GM12878 (cell line): ENCODE data around the gene ING1. TPM values are rescaled to one million over a fixed set of nuclear protein-coding genes. Genes with fewer than 3 reads are reported as not detected.

Source experiments
- ASH2L ChIP-seq: fragments of 300-600, 200-600 bp; sonication (generic); IDR thresholded peaks from 2 replicates; pipeline ENCODE4 v1.6.1; 2017; ENCODE audit warnings: low read depth, mild to moderate bottlenecking, borderline replicate concordance
- BACH1 ChIP-seq: fragments of 450-650 bp; IDR thresholded peaks from 2 replicates; pipeline ENCODE4 v1.6.1; 2017; ENCODE audit warnings: mild to moderate bottlenecking, borderline replicate concordance
- CBX3 ChIP-seq: fragments of 200-600 bp; sonication (generic); IDR thresholded peaks from 2 replicates; pipeline ENCODE4 v1.6.1; 2016; ENCODE audit warnings: low read depth, borderline replicate concordance
- DPF2 ChIP-seq: fragments of 450-650 bp; IDR thresholded peaks from 2 replicates; pipeline ENCODE4 v1.6.1; 2017; ENCODE audit warnings: mild to moderate bottlenecking
- MEF2B ChIP-seq: fragments of 450-650 bp; IDR thresholded peaks from 2 replicates; pipeline ENCODE4 v1.6.1; 2018; ENCODE audit warnings: mild to moderate bottlenecking, moderate library complexity; ENCODE audit not compliant: partially characterized antibody, poor library complexity, severe bottlenecking
- MXI1 ChIP-seq: fragments of 150-350 bp; IDR thresholded peaks from 2 replicates; pipeline ENCODE4 v1.6.1; 2011; ENCODE audit warnings: low read depth, mild to moderate bottlenecking, inconsistent platforms, low read length, improper control_type of control experiment
- NR2F1 ChIP-seq: fragments of 450-650 bp; conservative IDR thresholded peaks from 2 replicates; pipeline ENCODE4 v1.6.1; 2017; ENCODE audit warnings: mild to moderate bottlenecking
- POLR2A ChIP-seq: IDR thresholded peaks from 2 replicates; pipeline ENCODE4 v1.6.1; 2011; ENCODE audit warnings: low read depth, mild to moderate bottlenecking, low read length
- SPI1 ChIP-seq: IDR thresholded peaks from 2 replicates; pipeline ENCODE4 v1.6.1; 2011; ENCODE audit warnings: low read depth, mild to moderate bottlenecking, low read length, moderate library complexity, borderline replicate concordance; ENCODE audit not compliant: insufficient read depth
- TBL1XR1 ChIP-seq: IDR thresholded peaks from 2 replicates; pipeline ENCODE4 v1.6.1; 2012; ENCODE audit warnings: low read depth, low read length, improper control_type of control experiment
- YY1 ChIP-seq: IDR thresholded peaks from 2 replicates; pipeline ENCODE4 v1.6.1; 2011; ENCODE audit warnings: low read depth, mild to moderate bottlenecking, low read length
- polyA plus RNA-seq, 11 experiments: library from polyadenylated mRNA; depleted of rRNA in 4 of 11; unstranded in 6 of 11; stranded (reverse) in 5 of 11; fragments of >200 nt; fragmentation: Nextera tagmentation in 4 of 11; fragmentation: Illumina TruSeq in 1 of 11; extraction: Ambion mirVana in 4 of 11; extraction: Trizol in 1 of 11; gene quantifications; 1 replicate in 1 of 11; 2 replicates in 10 of 11; pipeline versions ENCODE4 v1.2.1 to v1.2.3, GENCODE V29; 2011 to 2016; ENCODE audit warnings: inconsistent platforms in 2 of 11, missing spikeins in 2 of 11, low read depth in 1 of 11
- total RNA-seq, 4 experiments: library from RNA; depleted of rRNA in 3 of 4; stranded (reverse); fragments of >200 nt in 3 of 4; fragmentation: Illumina TruSeq in 1 of 4; extraction: Trizol in 1 of 4; gene quantifications; 2 replicates each; pipeline versions ENCODE4 v1.2.1 to v1.2.3, GENCODE V29; 2013 to 2021
- TF ChIP-seq, protein P1 (sequence below): IDR thresholded peaks from 2 replicates; pipeline ENCODE4 v1.6.1; 2011; ENCODE audit warnings: borderline replicate concordance, low read depth, mild to moderate bottlenecking, moderate library complexity, low read length; ENCODE audit not compliant: insufficient read depth, poor library complexity, severe bottlenecking
- TF ChIP-seq, protein P2 (sequence below): fragments of 450-650 bp; formaldehyde crosslinking; IDR thresholded peaks from 2 replicates; pipeline ENCODE4 v1.5.0; 2022; ENCODE audit warnings: mild to moderate bottlenecking, missing genetic modification characterization
- TF ChIP-seq, protein P3 (sequence below): fragments of 450-650 bp; IDR thresholded peaks from 2 replicates; pipeline ENCODE4 v1.6.1; 2017; ENCODE audit warnings: mild to moderate bottlenecking, low read depth, inconsistent platforms; ENCODE audit not compliant: poor library complexity, severe bottlenecking
- TF ChIP-seq, protein P4 (sequence below): fragments of 450-650 bp; IDR thresholded peaks from 2 replicates; pipeline ENCODE4 v1.6.1; 2018; ENCODE audit warnings: borderline replicate concordance, mild to moderate bottlenecking; ENCODE audit not compliant: partially characterized antibody

The ING1 gene
- total and polyA plus RNA-seq, 10 of the 15 experiments (the other 5 are each of a cell fraction or from before 2014, with no cell fraction given) = 1.3 to 20.4 (median 13.1) TPM

DNA sequence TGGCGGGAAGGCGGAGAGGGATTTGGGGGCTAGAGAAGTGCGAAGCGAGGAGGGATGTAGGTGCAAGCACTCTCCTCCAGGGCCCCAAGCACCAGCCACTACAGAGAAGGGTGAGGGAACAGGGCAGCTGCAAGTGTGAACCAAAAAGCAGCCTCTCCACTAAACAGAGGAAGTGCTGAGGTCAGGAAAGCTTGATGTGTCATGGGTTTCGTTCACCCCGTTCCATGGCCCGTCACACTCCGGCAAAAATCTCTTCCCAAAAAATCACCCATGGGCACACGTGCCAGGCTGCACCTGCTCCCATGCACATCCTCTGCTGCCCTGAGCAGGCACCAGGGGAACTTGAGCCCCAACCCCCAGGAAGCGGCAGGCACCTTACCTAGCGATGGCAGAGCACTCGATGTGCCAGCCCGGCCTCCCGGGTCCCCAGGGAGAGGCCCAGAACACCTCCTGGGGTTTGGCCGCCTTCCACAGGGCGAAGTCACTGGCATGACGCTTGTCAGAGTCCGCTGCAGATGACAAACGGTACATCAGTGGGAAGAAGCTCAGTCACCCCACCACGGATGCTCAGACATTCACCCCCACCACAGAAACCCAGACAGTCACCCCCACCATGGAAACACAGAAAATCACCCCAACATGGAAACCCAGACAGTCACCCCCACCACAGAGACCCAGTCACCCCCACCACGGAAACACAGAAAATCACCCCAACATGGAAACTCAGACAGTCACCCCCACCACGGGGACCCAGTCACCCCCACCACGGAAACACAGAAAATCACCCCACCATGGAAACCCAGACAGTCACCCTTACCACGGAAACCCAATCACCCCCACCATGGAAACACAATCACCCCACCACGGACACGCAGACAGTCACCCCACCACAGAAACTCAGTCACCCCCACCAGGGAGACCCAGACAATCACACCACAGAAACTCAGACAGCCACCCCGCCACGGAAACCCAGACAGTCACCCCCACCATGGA is 36.6 kb upstream of the ING1 start (continued):
- TF ChIP-seq SPI1 (peak; percentile 82), POLR2A (0 out of 2 replicates have a peak, but pooled peaks have one; percentile 16), YY1 (no peak), TBL1XR1 (no peak), BACH1 (no peak), NR2F1 (peak; percentile 36; the same call in 1 of the 2 replicates), MEF2B (peak; percentile 93), MXI1 (peak; percentile 47; the same call in 1 of the 2 replicates), DPF2 (peak; percentile 41; the same call in 1 of the 2 replicates), ASH2L (no peak), CBX3 (no peak)
- TF ChIP-seq, protein P1, sequence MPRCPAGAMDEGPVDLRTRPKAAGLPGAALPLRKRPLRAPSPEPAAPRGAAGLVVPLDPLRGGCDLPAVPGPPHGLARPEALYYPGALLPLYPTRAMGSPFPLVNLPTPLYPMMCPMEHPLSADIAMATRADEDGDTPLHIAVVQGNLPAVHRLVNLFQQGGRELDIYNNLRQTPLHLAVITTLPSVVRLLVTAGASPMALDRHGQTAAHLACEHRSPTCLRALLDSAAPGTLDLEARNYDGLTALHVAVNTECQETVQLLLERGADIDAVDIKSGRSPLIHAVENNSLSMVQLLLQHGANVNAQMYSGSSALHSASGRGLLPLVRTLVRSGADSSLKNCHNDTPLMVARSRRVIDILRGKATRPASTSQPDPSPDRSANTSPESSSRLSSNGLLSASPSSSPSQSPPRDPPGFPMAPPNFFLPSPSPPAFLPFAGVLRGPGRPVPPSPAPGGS = peak; percentile 14
- TF ChIP-seq, protein P2, sequence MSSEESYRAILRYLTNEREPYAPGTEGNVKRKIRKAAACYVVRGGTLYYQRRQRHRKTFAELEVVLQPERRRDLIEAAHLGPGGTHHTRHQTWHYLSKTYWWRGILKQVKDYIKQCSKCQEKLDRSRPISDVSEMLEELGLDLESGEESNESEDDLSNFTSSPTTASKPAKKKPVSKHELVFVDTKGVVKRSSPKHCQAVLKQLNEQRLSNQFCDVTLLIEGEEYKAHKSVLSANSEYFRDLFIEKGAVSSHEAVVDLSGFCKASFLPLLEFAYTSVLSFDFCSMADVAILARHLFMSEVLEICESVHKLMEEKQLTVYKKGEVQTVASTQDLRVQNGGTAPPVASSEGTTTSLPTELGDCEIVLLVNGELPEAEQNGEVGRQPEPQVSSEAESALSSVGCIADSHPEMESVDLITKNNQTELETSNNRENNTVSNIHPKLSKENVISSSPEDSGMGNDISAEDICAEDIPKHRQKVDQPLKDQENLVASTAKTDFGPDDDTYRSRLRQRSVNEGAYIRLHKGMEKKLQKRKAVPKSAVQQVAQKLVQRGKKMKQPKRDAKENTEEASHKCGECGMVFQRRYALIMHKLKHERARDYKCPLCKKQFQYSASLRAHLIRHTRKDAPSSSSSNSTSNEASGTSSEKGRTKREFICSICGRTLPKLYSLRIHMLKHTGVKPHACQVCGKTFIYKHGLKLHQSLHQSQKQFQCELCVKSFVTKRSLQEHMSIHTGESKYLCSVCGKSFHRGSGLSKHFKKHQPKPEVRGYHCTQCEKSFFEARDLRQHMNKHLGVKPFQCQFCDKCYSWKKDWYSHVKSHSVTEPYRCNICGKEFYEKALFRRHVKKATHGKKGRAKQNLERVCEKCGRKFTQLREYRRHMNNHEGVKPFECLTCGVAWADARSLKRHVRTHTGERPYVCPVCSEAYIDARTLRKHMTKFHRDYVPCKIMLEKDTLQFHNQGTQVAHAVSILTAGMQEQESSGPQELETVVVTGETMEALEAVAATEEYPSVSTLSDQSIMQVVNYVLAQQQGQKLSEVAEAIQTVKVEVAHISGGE (CRISPR knock-in tag) = no peak
- TF ChIP-seq, protein P3, sequence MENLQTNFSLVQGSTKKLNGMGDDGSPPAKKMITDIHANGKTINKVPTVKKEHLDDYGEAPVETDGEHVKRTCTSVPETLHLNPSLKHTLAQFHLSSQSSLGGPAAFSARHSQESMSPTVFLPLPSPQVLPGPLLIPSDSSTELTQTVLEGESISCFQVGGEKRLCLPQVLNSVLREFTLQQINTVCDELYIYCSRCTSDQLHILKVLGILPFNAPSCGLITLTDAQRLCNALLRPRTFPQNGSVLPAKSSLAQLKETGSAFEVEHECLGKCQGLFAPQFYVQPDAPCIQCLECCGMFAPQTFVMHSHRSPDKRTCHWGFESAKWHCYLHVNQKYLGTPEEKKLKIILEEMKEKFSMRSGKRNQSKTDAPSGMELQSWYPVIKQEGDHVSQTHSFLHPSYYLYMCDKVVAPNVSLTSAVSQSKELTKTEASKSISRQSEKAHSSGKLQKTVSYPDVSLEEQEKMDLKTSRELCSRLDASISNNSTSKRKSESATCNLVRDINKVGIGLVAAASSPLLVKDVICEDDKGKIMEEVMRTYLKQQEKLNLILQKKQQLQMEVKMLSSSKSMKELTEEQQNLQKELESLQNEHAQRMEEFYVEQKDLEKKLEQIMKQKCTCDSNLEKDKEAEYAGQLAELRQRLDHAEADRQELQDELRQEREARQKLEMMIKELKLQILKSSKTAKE = no peak
- TF ChIP-seq, protein P4, sequence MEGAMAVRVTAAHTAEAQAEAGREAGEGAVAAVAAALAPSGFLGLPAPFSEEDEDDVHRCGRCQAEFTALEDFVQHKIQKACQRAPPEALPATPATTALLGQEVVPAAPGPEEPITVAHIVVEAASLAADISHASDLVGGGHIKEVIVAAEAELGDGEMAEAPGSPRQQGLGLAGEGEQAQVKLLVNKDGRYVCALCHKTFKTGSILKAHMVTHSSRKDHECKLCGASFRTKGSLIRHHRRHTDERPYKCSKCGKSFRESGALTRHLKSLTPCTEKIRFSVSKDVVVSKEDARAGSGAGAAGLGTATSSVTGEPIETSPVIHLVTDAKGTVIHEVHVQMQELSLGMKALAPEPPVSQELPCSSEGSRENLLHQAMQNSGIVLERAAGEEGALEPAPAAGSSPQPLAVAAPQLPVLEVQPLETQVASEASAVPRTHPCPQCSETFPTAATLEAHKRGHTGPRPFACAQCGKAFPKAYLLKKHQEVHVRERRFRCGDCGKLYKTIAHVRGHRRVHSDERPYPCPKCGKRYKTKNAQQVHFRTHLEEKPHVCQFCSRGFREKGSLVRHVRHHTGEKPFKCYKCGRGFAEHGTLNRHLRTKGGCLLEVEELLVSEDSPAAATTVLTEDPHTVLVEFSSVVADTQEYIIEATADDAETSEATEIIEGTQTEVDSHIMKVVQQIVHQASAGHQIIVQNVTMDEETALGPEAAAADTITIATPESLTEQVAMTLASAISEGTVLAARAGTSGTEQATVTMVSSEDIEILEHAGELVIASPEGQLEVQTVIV = no peak
